ENCODE measurements around the gene DPM1.

Gene DPM1

GRCh38 chr20:50929299-50930138 is 28.8 kb downstream of the DPM1 start:
- peak; percentile 87 for DNase-seq

- DNase-seq = no peak
Observed at GRCh38 chr20:50928469-50928868, 29.9 kb downstream of the DPM1 start.

- no peak for DNase-seq
Observed at GRCh38 chr20:50926530-50926929, 31.8 kb downstream of the DPM1 start.

- DNase-seq = no peak
Observed at GRCh38 chr20:50924261-50924920, 33.9 kb downstream of the DPM1 start.

- no peak for DNase-seq
Observed at GRCh38 chr20:50921803-50922501, 36.4 kb downstream of the DPM1 start.

- no peak for DNase-seq
Observed at GRCh38 chr20:50920997-50921396, 37.3 kb downstream of the DPM1 start.

- DNase-seq = no peak
Observed at GRCh38 chr20:50919567-50919966, 38.8 kb downstream of the DPM1 start.

GRCh38 chr20:50918403-50918802 is 39.9 kb downstream of the DPM1 start:
- no peak for DNase-seq

GRCh38 chr20:50916934-50917333 is 41.4 kb downstream of the DPM1 start:
- DNase-seq = no peak

GRCh38 chr20:50916257-50916656 is 42.1 kb downstream of the DPM1 start:
- DNase-seq = no peak

- no peak for DNase-seq
Observed at GRCh38 chr20:50915424-50915823, 42.9 kb downstream of the DPM1 start.

- DNase-seq = no peak
Observed at GRCh38 chr20:50913690-50914375, 44.5 kb downstream of the DPM1 start.

GRCh38 chr20:50911716-50912115 is 46.6 kb downstream of the DPM1 start:
- DNase-seq = no peak

- DNase-seq = no peak
Observed at GRCh38 chr20:50911030-50911429, 47.3 kb downstream of the DPM1 start.

GRCh38 chr20:50909413-50909812 is 48.9 kb downstream of the DPM1 start:
- no peak for DNase-seq

- no peak for DNase-seq
Observed at GRCh38 chr20:50904067-50904570, 54.2 kb downstream of the DPM1 start.

GRCh38 chr20:50903353-50904051 is 54.8 kb downstream of the DPM1 start:
- DNase-seq = no peak

GRCh38 chr20:50901301-50901700 is 57.0 kb downstream of the DPM1 start:
- DNase-seq = no peak

- DNase-seq = no peak
Observed at GRCh38 chr20:50900261-50900660, 58.1 kb downstream of the DPM1 start.

GRCh38 chr20:50898475-50898874 is 59.9 kb downstream of the DPM1 start:
- no peak for DNase-seq

- DNase-seq = no peak
Observed at GRCh38 chr20:50895111-50895830, 63.1 kb downstream of the DPM1 start.

- DNase-seq = no peak
Observed at GRCh38 chr20:50893620-50894019, 64.7 kb downstream of the DPM1 start.
